AML-193 (cell line): ENCODE measurements around the gene VTCN1.

Experiments
- DNase-seq, 2 experiments: peaks; one replicate each; lab custom pipeline; 2025; lab: John Stamatoyannopoulos, UW

The VTCN1 gene

DNA sequence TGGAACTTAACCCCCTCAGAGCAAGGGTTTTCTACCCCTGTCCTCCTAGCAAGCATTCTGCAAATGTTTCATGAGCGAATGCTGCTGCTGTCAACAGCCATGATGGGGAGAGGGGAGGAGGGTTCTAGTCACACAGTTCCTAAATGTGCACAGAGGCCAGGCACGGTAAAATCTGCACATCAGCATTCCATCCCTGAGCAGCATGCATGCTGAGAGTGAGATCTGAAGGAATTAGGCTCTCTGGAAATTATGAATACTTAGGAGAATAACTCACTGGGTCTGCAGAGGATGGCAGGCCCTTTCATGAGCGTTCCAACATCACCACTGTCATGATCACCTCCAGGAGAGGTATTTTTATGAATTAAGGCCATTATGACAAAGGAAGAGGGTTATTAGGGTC lies 2.1 kb downstream of the VTCN1 start:
- no peak for DNase-seq

- no peak for DNase-seq
Observed at GRCh38 chr1:117205368-117205767, 5.4 kb downstream of the VTCN1 start.

- DNase-seq = no peak
Observed at GRCh38 chr1:117201808-117202207, 8.9 kb downstream of the VTCN1 start.

DNA sequence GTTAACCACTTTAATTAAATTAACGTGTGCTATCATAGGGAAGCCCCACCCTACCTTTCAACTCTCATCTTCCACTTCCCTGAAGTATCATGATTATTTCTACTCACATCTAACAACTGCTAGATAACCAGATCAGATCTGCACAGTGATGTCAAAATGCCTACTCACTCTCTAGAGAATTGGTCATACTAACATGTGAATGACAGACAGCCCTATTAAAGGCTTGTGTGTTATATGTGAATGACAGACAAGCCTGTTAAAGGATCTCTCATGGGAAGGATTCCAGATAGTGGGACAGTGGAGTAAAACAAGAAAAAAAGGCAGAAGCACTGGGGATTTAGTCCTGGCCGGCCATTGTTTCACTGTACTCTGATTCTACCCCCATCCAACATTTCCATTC lies 12.6 kb downstream of the VTCN1 start:
- no peak for DNase-seq

DNA sequence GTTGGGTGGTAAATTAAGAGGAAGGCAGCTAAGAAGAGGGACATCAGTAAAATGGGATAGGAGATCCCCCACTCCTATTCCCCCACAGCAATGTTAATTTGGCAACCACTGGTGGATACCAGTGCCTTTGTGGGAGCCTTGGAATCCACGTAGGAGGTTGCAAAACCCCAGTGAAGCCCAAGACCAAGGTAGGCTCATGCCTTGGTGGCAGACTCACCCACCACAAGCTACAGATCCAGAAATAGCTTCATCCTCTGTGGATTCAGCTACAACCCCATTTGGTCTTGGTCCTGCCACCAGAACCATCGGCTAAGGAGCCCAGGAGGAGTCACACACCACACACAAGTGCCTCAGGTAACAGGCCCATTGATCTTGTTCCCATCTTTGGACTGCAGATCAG lies 21.0 kb downstream of the VTCN1 start:
- DNase-seq = no peak

- DNase-seq = no peak
Observed at GRCh38 chr1:117188816-117189437, 21.8 kb downstream of the VTCN1 start.

GRCh38 chr1:117188170-117188815 lies 22.4 kb downstream of the VTCN1 start:
- no peak for DNase-seq

GRCh38 chr1:117183112-117183511 lies 27.6 kb downstream of the VTCN1 start:
- no peak for DNase-seq

GRCh38 chr1:117182319-117182718 lies 28.4 kb downstream of the VTCN1 start:
- DNase-seq = no peak

DNA sequence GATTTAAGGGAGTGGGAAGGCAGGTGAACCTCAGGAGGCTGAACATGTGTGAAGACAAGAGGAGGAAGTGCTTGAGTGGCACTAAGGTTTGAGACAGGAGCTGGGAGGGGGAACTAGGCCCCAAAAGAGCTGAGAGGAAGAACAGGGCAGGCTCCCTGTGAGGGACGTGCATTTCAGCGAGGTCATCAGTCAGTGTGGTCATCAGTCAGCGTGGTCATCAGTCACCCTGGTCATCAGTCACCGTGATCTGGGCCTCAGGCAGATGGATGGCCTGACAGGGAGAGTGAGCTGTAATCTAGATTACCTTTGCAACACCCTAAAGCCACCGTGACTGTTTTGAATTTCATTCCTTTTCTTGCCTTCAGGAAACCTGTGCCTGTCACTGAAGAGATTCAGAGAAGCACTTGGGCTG lies 29.1 kb downstream of the VTCN1 start:
- no peak for DNase-seq

- DNase-seq = no peak
Observed at GRCh38 chr1:117180147-117180967, 30.4 kb downstream of the VTCN1 start.

GRCh38 chr1:117179471-117179870 lies 31.3 kb downstream of the VTCN1 start:
- no peak for DNase-seq

DNA sequence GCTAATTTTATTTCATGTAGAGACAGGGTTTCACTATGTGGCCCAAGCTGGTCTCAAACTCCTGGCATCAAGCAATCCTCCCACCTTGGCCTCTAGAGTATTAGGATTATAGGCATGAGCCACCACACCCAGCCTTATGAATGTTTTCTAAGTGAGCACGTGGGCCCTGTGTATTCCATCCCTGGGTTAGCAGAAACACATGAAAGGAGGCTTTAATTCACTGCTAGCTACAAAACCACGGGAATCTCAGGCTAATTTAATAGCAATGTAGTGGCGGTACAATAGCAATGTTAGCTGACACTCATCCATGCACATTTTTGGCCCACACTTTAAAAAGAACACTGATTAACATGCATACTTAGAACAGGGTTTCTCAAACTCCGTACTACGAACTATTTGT lies 32.0 kb downstream of the VTCN1 start:
- DNase-seq = no peak

DNA sequence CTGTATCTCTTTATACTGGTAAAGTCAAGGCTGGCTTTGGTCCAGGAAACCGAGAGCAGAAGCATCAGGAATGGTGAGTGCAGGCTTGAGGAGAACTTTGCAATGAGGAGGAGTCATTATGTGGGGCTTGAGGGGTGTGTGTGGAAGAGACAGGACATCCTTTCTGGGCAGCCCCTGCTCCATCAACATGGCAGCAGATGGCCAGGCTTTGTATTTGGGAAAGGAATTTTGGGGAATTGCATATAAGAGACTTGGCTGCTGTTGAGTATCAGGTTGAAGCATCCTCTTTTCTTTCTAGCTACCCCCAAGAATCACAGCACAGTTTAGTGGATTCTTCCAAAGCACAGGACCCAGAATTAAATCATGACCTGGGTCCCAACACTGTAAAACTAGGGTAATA lies 33.4 kb downstream of the VTCN1 start:
- no peak for DNase-seq

GRCh38 chr1:117176579-117176978 lies 34.1 kb downstream of the VTCN1 start:
- no peak for DNase-seq

DNA sequence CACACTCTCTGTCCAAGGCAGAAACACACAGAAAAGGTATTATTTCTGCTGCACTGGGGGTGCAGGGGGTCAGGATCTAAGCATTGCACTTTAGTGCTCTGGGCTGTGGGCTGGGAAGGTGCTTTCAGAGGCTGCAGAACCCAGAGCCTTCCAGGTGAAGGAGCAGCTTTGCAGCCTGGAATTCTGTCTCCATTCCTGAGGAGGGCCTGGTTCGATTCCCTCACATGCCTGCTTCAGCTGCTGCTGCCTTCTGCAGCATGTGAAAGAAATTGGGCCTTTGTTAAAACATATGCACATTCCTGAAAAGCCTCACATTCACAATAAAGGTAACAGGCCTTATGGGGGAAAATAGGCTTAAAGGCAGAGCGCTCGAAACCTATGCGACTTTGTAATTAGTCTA lies 35.9 kb downstream of the VTCN1 start:
- DNase-seq = no peak

GRCh38 chr1:117173691-117174090 lies 37.0 kb downstream of the VTCN1 start:
- no peak for DNase-seq

- DNase-seq = no peak
Observed at GRCh38 chr1:117173006-117173405, 37.7 kb downstream of the VTCN1 start.

- DNase-seq = no peak
Observed at GRCh38 chr1:117171900-117172511, 38.7 kb downstream of the VTCN1 start.

- no peak for DNase-seq
Observed at GRCh38 chr1:117169871-117170596, 40.7 kb downstream of the VTCN1 start.

DNA sequence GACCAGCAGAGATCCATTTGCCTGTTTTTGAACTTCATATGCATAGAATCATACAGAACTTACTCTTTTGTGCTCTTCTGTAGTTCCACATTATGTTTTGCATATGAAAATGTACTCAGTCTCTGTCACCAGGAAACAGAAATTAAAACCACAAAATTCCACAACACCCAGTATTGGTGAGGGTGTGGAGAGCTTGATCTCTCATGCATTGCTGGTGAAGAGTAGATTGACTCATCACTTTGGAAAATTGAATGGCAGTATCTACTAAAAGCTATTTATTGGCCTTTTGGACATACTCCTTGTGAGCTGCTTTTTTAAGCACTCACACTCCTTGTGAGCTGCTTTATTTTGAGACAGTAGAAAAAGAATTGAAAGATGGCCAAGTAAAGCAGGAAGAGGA lies 43.3 kb downstream of the VTCN1 start:
- DNase-seq = no peak

GRCh38 chr1:117166076-117166475 lies 44.7 kb downstream of the VTCN1 start:
- DNase-seq = no peak
